ENCODE results near the gene DOP1A.

The DOP1A gene

GRCh38 chr6:83180426-83180950 lies 113.0 kb downstream of the DOP1A start:
- Histone ChIP-seq H2AK5ac (ENCODE audit: low read depth, low read length) (no peak overlapping the region), H2BK120ac (ENCODE audit: low read depth, low read length) (no peak overlapping the region), H3K4ac (ENCODE audit: low read length) (no peak overlapping the region), H3K9ac (ENCODE audit: low read depth, low read length, poor library complexity) (no peak overlapping the region), H3K18ac (ENCODE audit: low read length) (no peak overlapping the region), H3K14ac (ENCODE audit: low read length) (no peak overlapping the region), H3K4me1 (ENCODE audit: control insufficient read depth in 2 of 2, insufficient read depth in 1 of 2, low read depth in 1 of 2, low read length in 2 of 2) (no peaks in the 10 kb centered on the region), H3K4me2 (ENCODE audit: insufficient read depth, low read length, poor library complexity, severe bottlenecking) (no peak overlapping the region), H2AFZ (ENCODE audit: low read length) (no peak overlapping the region), H4K91ac (ENCODE audit: low read depth, low read length, poor library complexity) (no peak overlapping the region), H2BK15ac (ENCODE audit: low read length) (no peak overlapping the region), H3K36me3 (replicated peaks in 1 of 2; ENCODE audit: control insufficient read depth in 2 of 2, insufficient read depth in 2 of 2, low read length in 2 of 2) (peaks cover 16 to 96% of the 10 kb centered on the region in 2 donors), H2BK12ac (ENCODE audit: low read length) (no peak overlapping the region), H3K4me3 (ENCODE audit: low read length in 2 of 2) (no peak overlapping the region), H3K9me3 (replicated peaks in 1 of 2; ENCODE audit: control insufficient read depth in 2 of 2, insufficient read depth in 1 of 2, low read depth in 1 of 2, low read length in 2 of 2) (no peaks in the 10 kb centered on the region), H3K27me3 (ENCODE audit: control insufficient read depth in 3 of 3, insufficient read depth in 3 of 3, low read depth in 1 of 3, low read length in 3 of 3) (no peaks in the 10 kb centered on the region), H3K27ac (replicated peaks; ENCODE audit: low read length) (no peak overlapping the region), H3K23ac (ENCODE audit: low read depth, low read length, poor library complexity) (no peak overlapping the region), H4K8ac (ENCODE audit: low read depth, low read length) (no peak overlapping the region), H3K79me1 (ENCODE audit: low read depth, low read length) (peaks cover 1% of the 10 kb centered on the region), H2BK5ac (ENCODE audit: low read length) (no peak overlapping the region)
- DNase-seq (ENCODE audit: low spot score), result no peak

- H4K8ac ChIP-seq (ENCODE audit: low read depth, low read length), result no peak overlapping the region
- H3K4me1 ChIP-seq (ENCODE audit: control insufficient read depth in 2 of 2, insufficient read depth in 1 of 2, low read depth in 1 of 2, low read length in 2 of 2), result no peaks in the 10 kb centered on the region
- H2BK120ac ChIP-seq (ENCODE audit: low read depth, low read length), result no peak overlapping the region
- H2BK5ac ChIP-seq (ENCODE audit: low read length), result no peak overlapping the region
- no peak overlapping the region for H2BK12ac ChIP-seq (ENCODE audit: low read length)
- no CpG with 5 or more reads among the region's 1 CpG for WGBS, 2 donors (ENCODE audit: extremely low coverage in 2 of 2, insufficient read length in 2 of 2, insufficient replicate concordance in 1 of 2)
- no peak overlapping the region for H2BK15ac ChIP-seq (ENCODE audit: low read length)
- no peak overlapping the region for H3K4me3 ChIP-seq (ENCODE audit: low read length in 2 of 2)
- no peak overlapping the region for H3K4ac ChIP-seq (ENCODE audit: low read length)
- no peak for DNase-seq (ENCODE audit: low spot score)
- H3K27ac ChIP-seq (replicated peaks; ENCODE audit: low read length), result no peak overlapping the region
- no peak overlapping the region for H3K4me2 ChIP-seq (ENCODE audit: insufficient read depth, low read length, poor library complexity, severe bottlenecking)
- no peaks in the 10 kb centered on the region for H3K9me3 ChIP-seq (replicated peaks in 1 of 2; ENCODE audit: control insufficient read depth in 2 of 2, insufficient read depth in 1 of 2, low read depth in 1 of 2, low read length in 2 of 2)
- H3K18ac ChIP-seq (ENCODE audit: low read length), result no peak overlapping the region
- H3K79me1 ChIP-seq (ENCODE audit: low read depth, low read length), result peaks cover 1% of the 10 kb centered on the region
- H3K9ac ChIP-seq (ENCODE audit: low read depth, low read length, poor library complexity), result no peak overlapping the region
- H2AFZ ChIP-seq (ENCODE audit: low read length), result no peak overlapping the region
- H3K23ac ChIP-seq (ENCODE audit: low read depth, low read length, poor library complexity), result no peak overlapping the region
- no peak overlapping the region for H4K91ac ChIP-seq (ENCODE audit: low read depth, low read length, poor library complexity)
- no peak overlapping the region for H2AK5ac ChIP-seq (ENCODE audit: low read depth, low read length)
- no peaks in the 10 kb centered on the region for H3K27me3 ChIP-seq (ENCODE audit: control insufficient read depth in 3 of 3, insufficient read depth in 3 of 3, low read depth in 1 of 3, low read length in 3 of 3)
- no peak overlapping the region for H3K14ac ChIP-seq (ENCODE audit: low read length)
- peaks cover 17 to 96% of the 10 kb centered on the region in 2 donors for H3K36me3 ChIP-seq (replicated peaks in 1 of 2; ENCODE audit: control insufficient read depth in 2 of 2, insufficient read depth in 2 of 2, low read length in 2 of 2)
Measured at GRCh38 chr6:83182114-83182513, 114.6 kb downstream of the DOP1A start.

- H3K4me3 ChIP-seq (ENCODE audit: low read length in 2 of 2), result no peak overlapping the region
Measured at GRCh38 chr6:83183082-83183828, 115.8 kb downstream of the DOP1A start.

GRCh38 chr6:83185096-83185495 lies 117.6 kb downstream of the DOP1A start:
- H3K4me2 ChIP-seq (ENCODE audit: insufficient read depth, low read length, poor library complexity, severe bottlenecking), result no peak overlapping the region
- H2BK120ac ChIP-seq (ENCODE audit: low read depth, low read length), result no peak overlapping the region
- no peak overlapping the region for H2BK12ac ChIP-seq (ENCODE audit: low read length)
- no peak overlapping the region for H3K27ac ChIP-seq (replicated peaks; ENCODE audit: low read length)
- H3K4ac ChIP-seq (ENCODE audit: low read length), result no peak overlapping the region
- H3K9ac ChIP-seq (ENCODE audit: low read depth, low read length, poor library complexity), result no peak overlapping the region
- WGBS, 2 donors (ENCODE audit: extremely low coverage in 2 of 2, insufficient read length in 2 of 2, insufficient replicate concordance in 1 of 2), result no CpG with 5 or more reads among the region's 2 CpGs
- H4K8ac ChIP-seq (ENCODE audit: low read depth, low read length), result no peak overlapping the region
- H3K14ac ChIP-seq (ENCODE audit: low read length), result no peak overlapping the region
- H3K79me1 ChIP-seq (ENCODE audit: low read depth, low read length), result peaks cover 1% of the 10 kb centered on the region
- no peak overlapping the region for H4K91ac ChIP-seq (ENCODE audit: low read depth, low read length, poor library complexity)
- H2BK15ac ChIP-seq (ENCODE audit: low read length), result no peak overlapping the region
- no peaks in the 10 kb centered on the region for H3K4me1 ChIP-seq (ENCODE audit: control insufficient read depth in 2 of 2, insufficient read depth in 1 of 2, low read depth in 1 of 2, low read length in 2 of 2)
- H2AK5ac ChIP-seq (ENCODE audit: low read depth, low read length), result no peak overlapping the region
- H3K36me3 ChIP-seq (replicated peaks in 1 of 2; ENCODE audit: control insufficient read depth in 2 of 2, insufficient read depth in 2 of 2, low read length in 2 of 2), result peaks cover 21 to 98% of the 10 kb centered on the region in 2 donors
- no peaks in the 10 kb centered on the region for H3K9me3 ChIP-seq (replicated peaks in 1 of 2; ENCODE audit: control insufficient read depth in 2 of 2, insufficient read depth in 1 of 2, low read depth in 1 of 2, low read length in 2 of 2)
- H3K4me3 ChIP-seq (ENCODE audit: low read length in 2 of 2), result no peak overlapping the region
- H3K23ac ChIP-seq (ENCODE audit: low read depth, low read length, poor library complexity), result no peak overlapping the region
- H2AFZ ChIP-seq (ENCODE audit: low read length), result no peak overlapping the region
- H3K18ac ChIP-seq (ENCODE audit: low read length), result no peak overlapping the region
- no peak overlapping the region for H2BK5ac ChIP-seq (ENCODE audit: low read length)
- no peaks in the 10 kb centered on the region for H3K27me3 ChIP-seq (ENCODE audit: control insufficient read depth in 3 of 3, insufficient read depth in 3 of 3, low read depth in 1 of 3, low read length in 3 of 3)
- DNase-seq (ENCODE audit: low spot score), result no peak

More at GRCh38 chr6:83183082-83183828, 115.8 kb downstream of the DOP1A start:
- peaks cover 1% of the 10 kb centered on the region for H3K79me1 ChIP-seq (ENCODE audit: low read depth, low read length)
- H2BK5ac ChIP-seq (ENCODE audit: low read length), result no peak overlapping the region
- H3K14ac ChIP-seq (ENCODE audit: low read length), result no peak overlapping the region
- no peaks in the 10 kb centered on the region for H3K4me1 ChIP-seq (ENCODE audit: control insufficient read depth in 2 of 2, insufficient read depth in 1 of 2, low read depth in 1 of 2, low read length in 2 of 2)
- no peak overlapping the region for H3K23ac ChIP-seq (ENCODE audit: low read depth, low read length, poor library complexity)
- no peak overlapping the region for H4K8ac ChIP-seq (ENCODE audit: low read depth, low read length)
- H3K36me3 ChIP-seq (replicated peaks in 1 of 2; ENCODE audit: control insufficient read depth in 2 of 2, insufficient read depth in 2 of 2, low read length in 2 of 2), result peaks cover 16 to 95% of the 10 kb centered on the region in 2 donors
- H3K27ac ChIP-seq (replicated peaks; ENCODE audit: low read length), result no peak overlapping the region
- no peaks in the 10 kb centered on the region for H3K9me3 ChIP-seq (replicated peaks in 1 of 2; ENCODE audit: control insufficient read depth in 2 of 2, insufficient read depth in 1 of 2, low read depth in 1 of 2, low read length in 2 of 2)
- no peak for DNase-seq (ENCODE audit: low spot score)
- no peak overlapping the region for H3K4me2 ChIP-seq (ENCODE audit: insufficient read depth, low read length, poor library complexity, severe bottlenecking)
- no peak overlapping the region for H3K9ac ChIP-seq (ENCODE audit: low read depth, low read length, poor library complexity)
- no peak overlapping the region for H2BK15ac ChIP-seq (ENCODE audit: low read length)
- H2BK120ac ChIP-seq (ENCODE audit: low read depth, low read length), result no peak overlapping the region
- no peaks in the 10 kb centered on the region for H3K27me3 ChIP-seq (ENCODE audit: control insufficient read depth in 3 of 3, insufficient read depth in 3 of 3, low read depth in 1 of 3, low read length in 3 of 3)
- no peak overlapping the region for H4K91ac ChIP-seq (ENCODE audit: low read depth, low read length, poor library complexity)
- no peak overlapping the region for H2BK12ac ChIP-seq (ENCODE audit: low read length)
- H3K4ac ChIP-seq (ENCODE audit: low read length), result no peak overlapping the region
- no peak overlapping the region for H2AK5ac ChIP-seq (ENCODE audit: low read depth, low read length)
- H2AFZ ChIP-seq (ENCODE audit: low read length), result no peak overlapping the region
- WGBS, 2 donors (ENCODE audit: extremely low coverage in 2 of 2, insufficient read length in 2 of 2, insufficient replicate concordance in 1 of 2), result no CpG with 5 or more reads among the region's 9 CpGs
- no peak overlapping the region for H3K18ac ChIP-seq (ENCODE audit: low read length)

Data from neuronal stem cell (in vitro differentiated cells).